ENCODE measurements around the gene TIMM10.

DNA sequence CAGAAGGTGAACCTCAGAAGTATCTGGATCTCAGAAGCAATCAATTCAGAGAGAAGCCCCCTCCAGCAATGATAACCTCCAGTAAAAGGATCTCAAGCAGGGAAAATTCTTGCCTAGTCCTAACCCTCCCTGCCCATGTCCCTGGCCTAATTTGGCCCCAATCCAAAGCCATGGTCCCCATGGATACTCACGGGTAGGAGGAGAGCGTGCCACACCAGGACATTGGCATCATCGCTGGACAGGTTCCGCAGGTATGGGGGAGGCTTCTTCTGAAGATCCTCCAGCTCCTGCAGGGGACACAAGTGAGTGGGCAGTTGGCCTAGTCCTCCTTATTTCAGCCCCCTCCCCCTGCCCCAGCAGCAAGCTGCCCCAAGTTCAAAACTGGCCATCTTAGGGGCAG is 29.6 kb upstream of the TIMM10 start:
- TF ChIP-seq, protein P1, sequence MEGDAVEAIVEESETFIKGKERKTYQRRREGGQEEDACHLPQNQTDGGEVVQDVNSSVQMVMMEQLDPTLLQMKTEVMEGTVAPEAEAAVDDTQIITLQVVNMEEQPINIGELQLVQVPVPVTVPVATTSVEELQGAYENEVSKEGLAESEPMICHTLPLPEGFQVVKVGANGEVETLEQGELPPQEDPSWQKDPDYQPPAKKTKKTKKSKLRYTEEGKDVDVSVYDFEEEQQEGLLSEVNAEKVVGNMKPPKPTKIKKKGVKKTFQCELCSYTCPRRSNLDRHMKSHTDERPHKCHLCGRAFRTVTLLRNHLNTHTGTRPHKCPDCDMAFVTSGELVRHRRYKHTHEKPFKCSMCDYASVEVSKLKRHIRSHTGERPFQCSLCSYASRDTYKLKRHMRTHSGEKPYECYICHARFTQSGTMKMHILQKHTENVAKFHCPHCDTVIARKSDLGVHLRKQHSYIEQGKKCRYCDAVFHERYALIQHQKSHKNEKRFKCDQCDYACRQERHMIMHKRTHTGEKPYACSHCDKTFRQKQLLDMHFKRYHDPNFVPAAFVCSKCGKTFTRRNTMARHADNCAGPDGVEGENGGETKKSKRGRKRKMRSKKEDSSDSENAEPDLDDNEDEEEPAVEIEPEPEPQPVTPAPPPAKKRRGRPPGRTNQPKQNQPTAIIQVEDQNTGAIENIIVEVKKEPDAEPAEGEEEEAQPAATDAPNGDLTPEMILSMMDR (IDR thresholded peaks at IDR 0.05), result no peak
- TF ChIP-seq POLR2A (IDR thresholded peaks at IDR 0.05), result no peak
